NT2/D1 (cell line): ENCODE measurements around the gene WDR45B.

ENCODE experiments used
- YY1 ChIP-seq: IDR thresholded peaks from 2 replicates; pipeline ENCODE4 v1.6.1; 2011; ENCODE audit not compliant: insufficient read length, insufficient read depth
- ZNF274 ChIP-seq: IDR thresholded peaks from 2 replicates; pipeline ENCODE4 v1.6.1; 2011; ENCODE audit warnings: mild to moderate bottlenecking, low read depth, low read length

DNA sequence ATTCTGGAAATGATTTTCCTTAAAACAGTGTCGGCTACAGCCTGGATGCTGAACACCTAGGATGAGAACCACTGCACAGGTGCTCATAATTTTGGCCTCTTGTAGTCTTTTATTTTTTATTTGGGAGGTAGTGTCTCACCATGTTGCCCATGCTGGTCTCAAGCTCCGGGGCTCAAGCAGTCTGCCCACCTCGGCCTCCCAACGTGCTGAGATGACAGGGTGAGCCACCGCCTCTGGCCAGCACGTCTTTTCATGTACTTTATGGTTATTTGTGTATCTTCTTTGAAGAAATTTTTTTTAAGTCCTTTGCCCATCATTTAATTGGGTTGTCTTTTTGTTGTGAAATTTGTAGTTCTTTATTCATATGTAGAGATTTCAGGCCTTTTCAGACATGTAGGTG lies 58.0 kb downstream of the WDR45B start:
- no peak for TF ChIP-seq ZNF274
- TF ChIP-seq YY1: no peak
